Measurements from ENCODE around the gene COPB2.

DNA sequence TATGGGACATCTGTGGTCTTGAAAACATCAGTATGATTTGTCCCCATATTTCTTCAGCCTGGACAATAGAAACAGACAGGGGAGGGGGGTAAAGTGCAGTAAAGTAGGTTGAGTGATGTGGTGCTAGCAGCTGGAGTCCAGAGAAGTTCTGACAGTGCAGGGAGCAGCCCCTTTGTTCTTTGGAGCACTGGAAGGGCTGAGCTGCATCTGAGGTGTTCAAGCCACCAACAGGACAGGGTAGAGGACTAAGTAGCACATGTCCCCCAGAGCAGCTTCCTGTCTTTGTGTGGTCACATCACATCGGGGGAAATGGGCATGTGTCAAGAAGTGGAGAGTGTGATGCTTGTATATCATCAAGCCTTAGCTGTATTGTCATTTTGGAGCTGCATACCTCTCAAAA is 33.6 kb downstream of the COPB2 start:
- TF ChIP-seq, protein P1, sequence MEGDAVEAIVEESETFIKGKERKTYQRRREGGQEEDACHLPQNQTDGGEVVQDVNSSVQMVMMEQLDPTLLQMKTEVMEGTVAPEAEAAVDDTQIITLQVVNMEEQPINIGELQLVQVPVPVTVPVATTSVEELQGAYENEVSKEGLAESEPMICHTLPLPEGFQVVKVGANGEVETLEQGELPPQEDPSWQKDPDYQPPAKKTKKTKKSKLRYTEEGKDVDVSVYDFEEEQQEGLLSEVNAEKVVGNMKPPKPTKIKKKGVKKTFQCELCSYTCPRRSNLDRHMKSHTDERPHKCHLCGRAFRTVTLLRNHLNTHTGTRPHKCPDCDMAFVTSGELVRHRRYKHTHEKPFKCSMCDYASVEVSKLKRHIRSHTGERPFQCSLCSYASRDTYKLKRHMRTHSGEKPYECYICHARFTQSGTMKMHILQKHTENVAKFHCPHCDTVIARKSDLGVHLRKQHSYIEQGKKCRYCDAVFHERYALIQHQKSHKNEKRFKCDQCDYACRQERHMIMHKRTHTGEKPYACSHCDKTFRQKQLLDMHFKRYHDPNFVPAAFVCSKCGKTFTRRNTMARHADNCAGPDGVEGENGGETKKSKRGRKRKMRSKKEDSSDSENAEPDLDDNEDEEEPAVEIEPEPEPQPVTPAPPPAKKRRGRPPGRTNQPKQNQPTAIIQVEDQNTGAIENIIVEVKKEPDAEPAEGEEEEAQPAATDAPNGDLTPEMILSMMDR (optimal IDR thresholded peaks at IDR 0.05 in 1 of 3, IDR thresholded peaks at IDR 0.05 in 1 of 3, conservative IDR thresholded peaks at IDR 0.05 in 1 of 3; ENCODE audit: extremely low read depth in 1 of 3, insufficient read depth in 2 of 3, low read length in 3 of 3): no peak
- TF ChIP-seq EZH2 (IDR thresholded peaks at IDR 0.05; ENCODE audit: low read length): no peak
